ENCODE data around the gene TMEM117. TPM values are rescaled to one million over a fixed set of nuclear protein-coding genes. Genes with fewer than 3 reads are reported as not detected.

The TMEM117 gene
- polyA plus RNA-seq, 1 donor (not counting 4 experiments of a cell fraction or from before 2014, with no cell fraction given): 8.5 TPM

DNA sequence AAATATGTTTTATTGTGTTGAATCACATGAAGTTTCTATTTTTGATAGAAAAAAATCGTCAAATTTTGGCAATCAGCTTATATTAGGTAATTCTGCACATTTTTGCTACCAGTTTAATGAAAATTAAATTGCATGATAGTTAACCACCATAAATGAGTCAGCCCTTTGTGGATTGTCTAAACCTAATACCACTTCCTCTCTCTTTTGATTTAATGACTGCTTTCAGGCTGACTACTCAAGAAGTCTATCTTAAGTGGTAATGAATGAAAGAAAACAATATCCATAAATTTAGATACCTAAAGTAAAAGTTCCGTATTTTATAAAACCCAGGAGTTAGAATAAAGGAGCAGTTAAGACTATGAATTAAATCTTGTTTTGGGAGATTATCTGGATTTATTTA is 450.5 kb downstream of the TMEM117 start:
- Histone ChIP-seq H3K9ac (ENCODE audit: control insufficient read depth, extremely low read depth, insufficient read depth, low read length) (no peak overlapping the region), H3K4me3 (ENCODE audit: control insufficient read depth in 2 of 3, extremely low read depth in 1 of 3, insufficient read depth in 2 of 3, low read depth in 1 of 3, low read length in 3 of 3) (no peak overlapping the region), H3K4me2 (ENCODE audit: control insufficient read depth, extremely low read depth, insufficient read depth, low read depth, low read length) (peak overlapping the region; percentile 61), H3K36me3 (ENCODE audit: control insufficient read depth in 2 of 2, extremely low read depth in 1 of 2, insufficient read depth in 2 of 2, low read length in 2 of 2) (no peaks in the 10 kb centered on the region), H3K27ac (ENCODE audit: control insufficient read depth, insufficient read depth, low read length) (peak overlapping the region; percentile 1), H3K4me1 (ENCODE audit: control insufficient read depth, extremely low read depth, insufficient read depth, low read length) (peaks cover 17% of the 10 kb centered on the region), H3K9me3 (ENCODE audit: control insufficient read depth, low read depth, low read length) (no peaks in the 10 kb centered on the region), H3K27me3 (ENCODE audit: control insufficient read depth, extremely low read depth, insufficient read depth, low read length) (no peaks in the 10 kb centered on the region), H3K9me1 (ENCODE audit: control insufficient read depth, extremely low read depth, insufficient read depth, low read length) (no peaks in the 10 kb centered on the region), H2AFZ (ENCODE audit: control insufficient read depth, low read length) (no peak overlapping the region), H3K79me2 (ENCODE audit: control insufficient read depth, insufficient read depth, low read length) (no peaks in the 10 kb centered on the region), H4K20me1 (ENCODE audit: control insufficient read depth, extremely low read depth, insufficient read depth, low read length) (no peaks in the 10 kb centered on the region)
- dilution Hi-C loops (cut with MboI; ENCODE audit: extremely low pct_ligation_motif_present, low sequenced_read_pairs): no loop called here
- TF ChIP-seq, protein P1, sequence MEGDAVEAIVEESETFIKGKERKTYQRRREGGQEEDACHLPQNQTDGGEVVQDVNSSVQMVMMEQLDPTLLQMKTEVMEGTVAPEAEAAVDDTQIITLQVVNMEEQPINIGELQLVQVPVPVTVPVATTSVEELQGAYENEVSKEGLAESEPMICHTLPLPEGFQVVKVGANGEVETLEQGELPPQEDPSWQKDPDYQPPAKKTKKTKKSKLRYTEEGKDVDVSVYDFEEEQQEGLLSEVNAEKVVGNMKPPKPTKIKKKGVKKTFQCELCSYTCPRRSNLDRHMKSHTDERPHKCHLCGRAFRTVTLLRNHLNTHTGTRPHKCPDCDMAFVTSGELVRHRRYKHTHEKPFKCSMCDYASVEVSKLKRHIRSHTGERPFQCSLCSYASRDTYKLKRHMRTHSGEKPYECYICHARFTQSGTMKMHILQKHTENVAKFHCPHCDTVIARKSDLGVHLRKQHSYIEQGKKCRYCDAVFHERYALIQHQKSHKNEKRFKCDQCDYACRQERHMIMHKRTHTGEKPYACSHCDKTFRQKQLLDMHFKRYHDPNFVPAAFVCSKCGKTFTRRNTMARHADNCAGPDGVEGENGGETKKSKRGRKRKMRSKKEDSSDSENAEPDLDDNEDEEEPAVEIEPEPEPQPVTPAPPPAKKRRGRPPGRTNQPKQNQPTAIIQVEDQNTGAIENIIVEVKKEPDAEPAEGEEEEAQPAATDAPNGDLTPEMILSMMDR (optimal IDR thresholded peaks at IDR 0.05 in 1 of 3, IDR thresholded peaks at IDR 0.05 in 1 of 3, conservative IDR thresholded peaks at IDR 0.05 in 1 of 3; ENCODE audit: extremely low read depth in 1 of 3, insufficient read depth in 2 of 3, low read length in 3 of 3): no peak
- TF ChIP-seq EZH2 (IDR thresholded peaks at IDR 0.05; ENCODE audit: low read length): no peak
- DNase-seq (ENCODE audit: low read depth, low spot score) (no peak), FAIRE-seq (peak; percentile 81)

DNA sequence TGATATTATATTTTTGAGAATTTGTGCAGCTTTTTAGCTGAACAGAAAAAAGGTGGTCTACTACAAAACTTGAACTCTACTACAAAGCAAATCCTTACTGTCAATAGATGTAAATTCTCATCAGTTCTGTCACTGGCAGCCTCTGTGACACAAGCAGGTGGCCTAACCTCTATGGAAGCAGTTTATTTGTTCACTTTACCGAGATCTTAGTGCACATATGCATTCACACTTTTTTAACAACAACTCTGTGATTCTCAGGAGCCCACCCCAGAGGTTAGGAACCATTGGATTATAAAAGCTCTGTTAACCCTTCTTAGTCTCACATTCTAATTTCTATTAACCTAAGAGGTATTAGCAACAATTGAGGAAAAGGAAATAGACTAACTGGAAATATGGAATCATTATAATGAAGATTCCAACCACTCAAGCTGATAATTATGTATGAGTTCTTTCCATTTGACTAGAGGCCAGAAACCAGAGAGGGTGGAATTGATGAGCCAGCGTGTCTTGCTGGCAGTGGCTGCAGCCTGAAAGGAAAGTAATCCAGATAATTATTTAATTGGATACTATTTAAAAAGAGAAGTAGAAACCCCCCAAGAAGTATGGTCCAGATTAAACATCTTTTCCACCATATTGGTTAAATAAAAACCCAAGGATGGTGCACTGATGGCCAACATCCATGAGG is 451.1 kb downstream of the TMEM117 start:
- no peaks in the 10 kb centered on the region for H3K36me3 ChIP-seq (ENCODE audit: control insufficient read depth in 2 of 2, extremely low read depth in 1 of 2, insufficient read depth in 2 of 2, low read length in 2 of 2)
- no peaks in the 10 kb centered on the region for H4K20me1 ChIP-seq (ENCODE audit: control insufficient read depth, extremely low read depth, insufficient read depth, low read length)
- no peak overlapping the region for H2AFZ ChIP-seq (ENCODE audit: control insufficient read depth, low read length)
- no peak for TF ChIP-seq EZH2 (IDR thresholded peaks at IDR 0.05; ENCODE audit: low read length)
- TF ChIP-seq, protein P1 (optimal IDR thresholded peaks at IDR 0.05 in 1 of 3, IDR thresholded peaks at IDR 0.05 in 1 of 3, conservative IDR thresholded peaks at IDR 0.05 in 1 of 3; ENCODE audit: extremely low read depth in 1 of 3, insufficient read depth in 2 of 3, low read length in 3 of 3): no peak
- peak overlapping the region; percentile 61 for H3K4me2 ChIP-seq (ENCODE audit: control insufficient read depth, extremely low read depth, insufficient read depth, low read depth, low read length)
- no peaks in the 10 kb centered on the region for H3K27me3 ChIP-seq (ENCODE audit: control insufficient read depth, extremely low read depth, insufficient read depth, low read length)
- peaks cover 17% of the 10 kb centered on the region for H3K4me1 ChIP-seq (ENCODE audit: control insufficient read depth, extremely low read depth, insufficient read depth, low read length)
- peak overlapping the region; percentile 1 for H3K27ac ChIP-seq (ENCODE audit: control insufficient read depth, insufficient read depth, low read length)
- H3K4me3 ChIP-seq (ENCODE audit: control insufficient read depth in 2 of 3, extremely low read depth in 1 of 3, insufficient read depth in 2 of 3, low read depth in 1 of 3, low read length in 3 of 3): no peak overlapping the region
- FAIRE-seq (no peak), DNase-seq (ENCODE audit: low read depth, low spot score) (no peak)
- dilution Hi-C loops (cut with MboI; ENCODE audit: extremely low pct_ligation_motif_present, low sequenced_read_pairs): no loop called here
- H3K9ac ChIP-seq (ENCODE audit: control insufficient read depth, extremely low read depth, insufficient read depth, low read length): no peak overlapping the region
- H3K9me1 ChIP-seq (ENCODE audit: control insufficient read depth, extremely low read depth, insufficient read depth, low read length): no peaks in the 10 kb centered on the region
- no peaks in the 10 kb centered on the region for H3K9me3 ChIP-seq (ENCODE audit: control insufficient read depth, low read depth, low read length)
- no peaks in the 10 kb centered on the region for H3K79me2 ChIP-seq (ENCODE audit: control insufficient read depth, insufficient read depth, low read length)

Data from keratinocyte (primary cell).